GM18858 (cell line): ENCODE data around the gene BOLA3.
"Not testable (repeated sequence)": the region's sequence is repeated elsewhere in the genome, so short reads cannot be mapped to it uniquely, and the experiment has no call there.

Experiments
- ATAC-seq: cut with Tn5 transposase; IDR thresholded peaks from one replicate; pipeline ENCODE4 v1.9.1; 2021; ENCODE audit not compliant: unreplicated experiment

Gene BOLA3

GRCh38 chr2:74105413-74105812 lies 42.3 kb downstream of the BOLA3 start:
- no peak for ATAC-seq

GRCh38 chr2:74104839-74105238 lies 42.9 kb downstream of the BOLA3 start:
- ATAC-seq = no peak

- no peak for ATAC-seq
Measured at GRCh38 chr2:74103763-74104162, 43.9 kb downstream of the BOLA3 start.

GRCh38 chr2:74102516-74102915 lies 45.2 kb downstream of the BOLA3 start:
- ATAC-seq = no peak

- no peak for ATAC-seq
Measured at GRCh38 chr2:74101574-74102300, 46.0 kb downstream of the BOLA3 start.

GRCh38 chr2:74100254-74101216 lies 47.2 kb downstream of the BOLA3 start:
- no peak for ATAC-seq

GRCh38 chr2:74099835-74100234 lies 47.9 kb downstream of the BOLA3 start:
- ATAC-seq = no peak

- no peak for ATAC-seq
Measured at GRCh38 chr2:74099271-74099670, 48.4 kb downstream of the BOLA3 start.

GRCh38 chr2:74097574-74097973 lies 50.1 kb downstream of the BOLA3 start:
- ATAC-seq = no peak

GRCh38 chr2:74096052-74096451 lies 51.7 kb downstream of the BOLA3 start:
- ATAC-seq = no peak

- ATAC-seq = no peak
Measured at GRCh38 chr2:74095632-74096031, 52.1 kb downstream of the BOLA3 start.

GRCh38 chr2:74094291-74094690 lies 53.4 kb downstream of the BOLA3 start:
- ATAC-seq = no peak

- no peak for ATAC-seq
Measured at GRCh38 chr2:74093840-74094239, 53.9 kb downstream of the BOLA3 start.

GRCh38 chr2:74093426-74093825 lies 54.3 kb downstream of the BOLA3 start:
- ATAC-seq = no peak

GRCh38 chr2:74092275-74092674 lies 55.4 kb downstream of the BOLA3 start:
- no peak for ATAC-seq

- no peak for ATAC-seq
Measured at GRCh38 chr2:74091391-74091790, 56.3 kb downstream of the BOLA3 start.

- no peak for ATAC-seq
Measured at GRCh38 chr2:74089816-74090745, 57.6 kb downstream of the BOLA3 start.

GRCh38 chr2:74088676-74089075 lies 59.0 kb downstream of the BOLA3 start:
- not testable (repeated sequence) for ATAC-seq

- no peak for ATAC-seq
Measured at GRCh38 chr2:74087696-74088095, 60.0 kb downstream of the BOLA3 start.

- ATAC-seq = no peak
Measured at GRCh38 chr2:74086021-74086420, 61.7 kb downstream of the BOLA3 start.
